HEK293T (cell line): ENCODE data around the gene NFAT5.

Experiments
- BHLHE40 ChIP-seq: fragments of 450-650 bp; IDR thresholded peaks from 2 replicates; pipeline ENCODE4 v1.6.1; 2016; ENCODE audit warnings: mild to moderate bottlenecking, moderate library complexity, borderline replicate concordance
- ELF4 ChIP-seq: fragments of 450-650 bp; IDR thresholded peaks from 2 replicates; pipeline ENCODE4 v1.6.1; 2017; ENCODE audit warnings: antibody characterized with exemption
- FOXM1 ChIP-seq: fragments of 450-650 bp; IDR thresholded peaks from 2 replicates; pipeline ENCODE4 v1.6.1; 2017; ENCODE audit warnings: mild to moderate bottlenecking, borderline replicate concordance
- TARDBP ChIP-seq: fragments of 450-650 bp; IDR thresholded peaks from 2 replicates; pipeline ENCODE4 v1.6.1; 2016

- no peak for TF ChIP-seq BHLHE40
- no peak for TF ChIP-seq ELF4
- no peak for TF ChIP-seq TARDBP
- no peak for TF ChIP-seq FOXM1
Observed at GRCh38 chr16:69564845-69565670, 708 bp upstream of the NFAT5 start.
